Transverse colon (tissue), 4 donors: Measurements from ENCODE around the gene ZNF547. TPM values are rescaled to one million over a fixed set of nuclear protein-coding genes. Genes with fewer than 3 reads are reported as not detected.

Source experiments
- DNase-seq: peaks from one replicate; pipeline ENCODE4 v3.0.0-alpha.2; 2019
- H3K27ac ChIP-seq, 4 donors: fragments of 200-600 bp; sonication (generic); 2 replicates each; pipeline ENCODE4 v1.5.1; 2016 to 2018; ENCODE audit warnings: inconsistent platforms in 4 of 4
- H3K27me3 ChIP-seq: fragments of 200-600 bp; sonication (generic); 2 replicates; pipeline ENCODE4 v1.5.1; 2017; ENCODE audit warnings: inconsistent platforms
- H3K36me3 ChIP-seq, 4 donors: fragments of 200-600 bp; sonication (generic); 2 replicates each; pipeline ENCODE4 v1.5.1; 2017 to 2019; ENCODE audit warnings: inconsistent platforms in 4 of 4
- H3K4me1 ChIP-seq, 4 donors: fragments of 200-600 bp; sonication (generic); 2 replicates each; pipeline ENCODE4 v1.5.1; 2017 to 2020; ENCODE audit warnings: inconsistent platforms in 4 of 4
- H3K4me3 ChIP-seq, 4 donors: fragments of 200-600 bp; sonication (generic); 1 replicate in 1 of 4; 2 replicates in 3 of 4; pipeline versions ENCODE4 v1.5.1 to v1.6.1; 2017 to 2019; ENCODE audit warnings: inconsistent platforms in 4 of 4
- H3K9me3 ChIP-seq, 2 donors: fragments of 200-600 bp; sonication (generic); 2 replicates each; pipeline ENCODE4 v1.5.1; 2017 to 2019; ENCODE audit warnings: inconsistent platforms in 2 of 2
- CTCF ChIP-seq, 5 experiments: fragments of 200-600 bp in 3 of 5; fragments of 450-650 bp in 2 of 5; sonication (generic) in 3 of 5; IDR thresholded peaks; 1 replicate in 2 of 5; 2 replicates in 3 of 5; pipeline ENCODE4 v1.5.1; 2016 to 2017; ENCODE audit warnings: antibody characterized with exemption in 5 of 5, inconsistent platforms in 3 of 5, mild to moderate bottlenecking in 2 of 5, moderate library complexity in 1 of 5
- EP300 ChIP-seq: sonication (generic); formaldehyde crosslinking; IDR thresholded peaks from one replicate; pipeline ENCODE4 v1.6.1; 2017; ENCODE audit warnings: antibody characterized with exemption, low read depth
- POLR2A ChIP-seq: fragments of 450-650 bp; IDR thresholded peaks from one replicate; pipeline ENCODE4 v1.6.1; 2016; ENCODE audit warnings: antibody characterized with exemption, mild to moderate bottlenecking, moderate library complexity
- POLR2AphosphoS5 ChIP-seq, 3 donors: sonication (generic); formaldehyde crosslinking; IDR thresholded peaks; one replicate each; pipeline ENCODE4 v1.6.1; 2016; ENCODE audit warnings: antibody characterized with exemption in 3 of 3
- WGBS, 2 donors: methylation state at CpG; one replicate each; pipeline ENCODE4 v1.1.5; 2018; ENCODE audit warnings: low coverage in 1 of 2; 5-methylcytosine and 5-hydroxymethylcytosine counted together
- in situ Hi-C, 4 donors: fragments of 200-750 bp; cut with MboI; loops; one replicate each; pipeline versions ENCODE4 v1.15.0 to v1.15.1; 2017; ENCODE audit warnings: low sequenced_read_pairs in 3 of 4, low pct_ligation_motif_present in 1 of 4, low pct_unique_long_range_greater_than_20kb in 1 of 4
- intact Hi-C: fragments of 100-400 bp; cut with DNase I; formaldehyde crosslinking; loops from one replicate; pipeline ENCODE4 v1.15.1; 2023; ENCODE audit warnings: low total_unique reads
- total RNA-seq, 4 donors: library from RNA; depleted of rRNA; stranded (reverse); fragments of >200 nt; gene quantifications; one replicate each; pipeline ENCODE4 v1.1.0, GENCODE V29; 2016

ZNF547 gene
- total RNA-seq, 4 donors from 2014 or later: 0.60 to 1.3 (median 1.2) TPM; not detected in 1

GRCh38 chr19:57389730-57390598 is 26.6 kb downstream of the ZNF547 start, which contains the start of gene ZNF548:
TSS of gene ZNF548 (plus strand) at chr19:57389854. CDS start at chr19:57390100, 246 bp downstream.
- Histone ChIP-seq H3K4me3 (peak within 1 kb of the TSS; percentile 63 to 89 (median 73)), H3K4me1 (peaks cover 6 to 18% (median 8%) of the 10 kb centered on the region in 4 donors), H3K9me3 (peaks cover 3 to 4% of the 10 kb centered on the region in 2 donors), H3K27me3 (no peaks in the 10 kb centered on the region), H3K27ac (peak within 1 kb of the TSS; percentile 84 to 90 (median 89)), H3K36me3 (peaks cover 0 to 9% (median 4%) of the 10 kb centered on the region in 4 donors)
- in situ Hi-C loops: no loop called here
- intact Hi-C loops: no loop called here
- 2 to 3% methylated on average over 18 to 48 of the region's 50 CpGs for WGBS, 2 donors
- peak; percentile 95 for DNase-seq
- TF ChIP-seq CTCF (IDR thresholded peaks at IDR 0.05) (peak; percentile 13 to 65 (median 31)), POLR2A (peak; percentile 58), EP300 (no peak), POLR2AphosphoS5 (IDR thresholded peaks at IDR 0.05) (peak; percentile 74 to 84 (median 76))

- Histone ChIP-seq H3K4me3 (no peak overlapping the region), H3K27ac (no peak overlapping the region), H3K9me3 (peaks cover 16 to 33% of the 10 kb centered on the region in 2 donors), H3K27me3 (no peaks in the 10 kb centered on the region), H3K4me1 (peaks cover 0 to 8% (median under 1%) of the 10 kb centered on the region in 4 donors), H3K36me3 (peaks cover 0 to 50% (median 19%) of the 10 kb centered on the region in 4 donors)
- WGBS, 2 donors: 80 to 93% methylated on average over 2 to 5 of the region's 5 CpGs
- intact Hi-C loops: no loop called here
- DNase-seq: no peak
- TF ChIP-seq POLR2A (no peak), CTCF (IDR thresholded peaks at IDR 0.05) (no peak), POLR2AphosphoS5 (IDR thresholded peaks at IDR 0.05) (no peak), EP300 (no peak)
- in situ Hi-C loops: no loop called here
These were observed 32.4 kb downstream of the ZNF547 start for GRCh38 chr19:57395710-57396109.

- in situ Hi-C loops: no loop called here
- no peak for DNase-seq
- Histone ChIP-seq H3K4me1 (no peaks in the 10 kb centered on the region), H3K4me3 (no peak overlapping the region), H3K27ac (no peak overlapping the region), H3K27me3 (no peaks in the 10 kb centered on the region), H3K9me3 (peaks cover 16 to 30% of the 10 kb centered on the region in 2 donors), H3K36me3 (peaks cover 0 to 49% (median 21%) of the 10 kb centered on the region in 4 donors)
- TF ChIP-seq EP300 (no peak), POLR2A (no peak), CTCF (IDR thresholded peaks at IDR 0.05) (no peak), POLR2AphosphoS5 (IDR thresholded peaks at IDR 0.05) (no peak)
- intact Hi-C loops: no loop called here
- WGBS, 2 donors: 97 to 98% methylated on average over 5 of the region's 5 CpGs
These were observed 35.5 kb downstream of the ZNF547 start for GRCh38 chr19:57398868-57399267.

- no peak for TF ChIP-seq POLR2A
- TF ChIP-seq EP300: no peak
- no peak for TF ChIP-seq POLR2AphosphoS5 (IDR thresholded peaks at IDR 0.05)
- TF ChIP-seq CTCF (IDR thresholded peaks at IDR 0.05): no peak
- no peaks in the 10 kb centered on the region for H3K27me3 ChIP-seq
- H3K27ac ChIP-seq: no peak overlapping the region
- WGBS, 2 donors: 71 to 95% methylated on average over 1 to 9 of the region's 9 CpGs
- DNase-seq: no peak
- no peaks in the 10 kb centered on the region for H3K4me1 ChIP-seq
- no peak overlapping the region for H3K4me3 ChIP-seq
- peaks cover 0 to 13% of the 10 kb centered on the region in 2 donors for H3K9me3 ChIP-seq
- in situ Hi-C loops: no loop called here
- intact Hi-C loops: no loop called here
- H3K36me3 ChIP-seq: peaks cover 0 to 13% (median 4%) of the 10 kb centered on the region in 4 donors
These were observed 40.6 kb downstream of the ZNF547 start for GRCh38 chr19:57403737-57404563.
